Liver (tissue), 9 donors: ENCODE data around the gene ACOXL. TPM values are rescaled to one million over a fixed set of nuclear protein-coding genes. Genes with fewer than 3 reads are reported as not detected.

ENCODE experiments used
- DNase-seq: peaks from one replicate; pipeline ENCODE4 v3.0.0-alpha.2; 2017; ENCODE audit warnings: low spot score
- H3K27ac ChIP-seq, 2 donors: one replicate each; pipeline ENCODE4 v1.7.0; 2013; ENCODE audit warnings: inconsistent platforms in 2 of 2, low read length in 2 of 2, control low read depth in 1 of 2, low read depth in 1 of 2, mild to moderate bottlenecking in 1 of 2
- H3K27me3 ChIP-seq, 4 donors: one replicate each; pipeline versions ENCODE4 v1.6.1 to v1.7.0; 2013; ENCODE audit warnings: low read length in 3 of 4, inconsistent platforms in 1 of 4, mild to moderate bottlenecking in 1 of 4, moderate library complexity in 1 of 4; ENCODE audit not compliant: control insufficient read depth in 4 of 4, insufficient read depth in 4 of 4
- H3K36me3 ChIP-seq, 4 donors: one replicate each; pipeline versions ENCODE4 v1.6.1 to v1.7.0; 2013; ENCODE audit warnings: low read length in 3 of 4, mild to moderate bottlenecking in 3 of 4, low read depth in 1 of 4, moderate library complexity in 1 of 4; ENCODE audit not compliant: control insufficient read depth in 4 of 4, insufficient read depth in 3 of 4
- H3K4me1 ChIP-seq, 4 donors: one replicate each; pipeline versions ENCODE4 v1.6.1 to v1.7.0; 2013; ENCODE audit warnings: low read length in 3 of 4, mild to moderate bottlenecking in 3 of 4, moderate library complexity in 1 of 4; ENCODE audit not compliant: control insufficient read depth in 4 of 4, insufficient read depth in 4 of 4
- H3K4me3 ChIP-seq, 3 donors: one replicate each; pipeline versions ENCODE4 v1.6.1 to v1.7.0; 2013; ENCODE audit warnings: low read length in 3 of 3, control low read depth in 1 of 3, low read depth in 1 of 3, mild to moderate bottlenecking in 1 of 3
- H3K9ac ChIP-seq, 2 donors: one replicate each; pipeline ENCODE4 v1.7.0; 2013; ENCODE audit warnings: low read length in 2 of 2, mild to moderate bottlenecking in 2 of 2, moderate library complexity in 2 of 2, control low read depth in 1 of 2, low read depth in 1 of 2
- H3K9me3 ChIP-seq, 4 donors: one replicate each; pipeline versions ENCODE4 v1.6.1 to v1.7.0; 2013; ENCODE audit warnings: low read length in 3 of 4; ENCODE audit not compliant: control insufficient read depth in 4 of 4
- EGR1 ChIP-seq, 2 donors: IDR thresholded peaks; 2 replicates each; pipeline ENCODE4 v1.6.1; 2016 to 2018; ENCODE audit warnings: antibody characterized with exemption in 2 of 2, low read depth in 2 of 2
- FOXA1 ChIP-seq: IDR thresholded peaks from 2 replicates; pipeline ENCODE4 v1.6.1; 2016; ENCODE audit warnings: antibody characterized with exemption
- FOXA2 ChIP-seq: IDR thresholded peaks from 2 replicates; pipeline ENCODE4 v1.6.1; 2016; ENCODE audit warnings: antibody characterized with exemption
- HNF4A ChIP-seq, 2 donors: conservative IDR thresholded peaks; 2 replicates each; pipeline ENCODE4 v1.6.1; 2016; ENCODE audit warnings: antibody characterized with exemption in 2 of 2, mild to moderate bottlenecking in 2 of 2
- HNF4G ChIP-seq: IDR thresholded peaks from 2 replicates; pipeline ENCODE4 v1.6.1; 2016; ENCODE audit warnings: antibody characterized with exemption
- JUND ChIP-seq, 2 donors: IDR thresholded peaks; 2 replicates each; pipeline ENCODE4 v1.6.1; 2016; ENCODE audit warnings: antibody characterized with exemption in 2 of 2
- NR2F2 ChIP-seq: IDR thresholded peaks from 2 replicates; pipeline ENCODE4 v1.6.1; 2016; ENCODE audit warnings: antibody characterized with exemption
- RAD21 ChIP-seq, 2 donors: IDR thresholded peaks; 2 replicates each; pipeline ENCODE4 v1.6.1; 2016; ENCODE audit warnings: antibody characterized with exemption in 2 of 2, mild to moderate bottlenecking in 2 of 2
- RXRA ChIP-seq, 2 donors: IDR thresholded peaks; 2 replicates each; pipeline ENCODE4 v1.6.1; 2017 to 2018; ENCODE audit warnings: antibody characterized with exemption in 2 of 2, mild to moderate bottlenecking in 1 of 2
- SP1 ChIP-seq: IDR thresholded peaks from 2 replicates; pipeline ENCODE4 v1.6.1; 2018; ENCODE audit warnings: antibody characterized with exemption, mild to moderate bottlenecking
- YY1 ChIP-seq: IDR thresholded peaks from 2 replicates; pipeline ENCODE4 v1.6.1; 2016; ENCODE audit warnings: antibody characterized with exemption, mild to moderate bottlenecking
- WGBS: extraction: QIAGEN DNeasy Blood & Tissue Kit; methylation state at CpG from one replicate; pipeline ENCODE4 v1.1.7; 2013; 5-methylcytosine and 5-hydroxymethylcytosine counted together
- polyA plus RNA-seq, 2 donors: library from polyadenylated mRNA; stranded (reverse) in 1 of 2; unstranded in 1 of 2; fragments of 200-250 nt in 1 of 2; fragments of >200 nt in 1 of 2; fragmentation: Nextera tagmentation in 1 of 2; extraction: Ambion mirVana in 1 of 2; gene quantifications; one replicate each; pipeline versions ENCODE4 v1.2.1 to v1.2.3, GENCODE V29; 2013 to 2015
- total RNA-seq, 2 donors: library from RNA; depleted of rRNA; stranded (reverse); fragments of >200 nt; gene quantifications; one replicate each; pipeline ENCODE4 v1.2.3, GENCODE V29; 2014
- TF ChIP-seq, protein P1 (sequence below): fragments of 150-350 bp; IDR thresholded peaks from 2 replicates; pipeline ENCODE4 v1.5.1; 2017; ENCODE audit warnings: improper control_type of control experiment, low read depth, low read length; ENCODE audit not compliant: missing input control
- TF ChIP-seq, protein P2 (sequence below): IDR thresholded peaks from 2 replicates; pipeline ENCODE4 v1.6.1; 2016; ENCODE audit warnings: antibody characterized with exemption
- TF ChIP-seq, protein P3 (sequence below): IDR thresholded peaks from 2 replicates; pipeline ENCODE4 v1.6.1; 2016; ENCODE audit warnings: antibody characterized with exemption
- donor health status: healthy.
- donor health status: healthy.
- donor health status: healthy.
- donor health status: healthy.
- donor health status: healthy.

The ACOXL gene
- total and polyA plus RNA-seq, 4 donors = 0.07 TPM; not detected in 3

DNA sequence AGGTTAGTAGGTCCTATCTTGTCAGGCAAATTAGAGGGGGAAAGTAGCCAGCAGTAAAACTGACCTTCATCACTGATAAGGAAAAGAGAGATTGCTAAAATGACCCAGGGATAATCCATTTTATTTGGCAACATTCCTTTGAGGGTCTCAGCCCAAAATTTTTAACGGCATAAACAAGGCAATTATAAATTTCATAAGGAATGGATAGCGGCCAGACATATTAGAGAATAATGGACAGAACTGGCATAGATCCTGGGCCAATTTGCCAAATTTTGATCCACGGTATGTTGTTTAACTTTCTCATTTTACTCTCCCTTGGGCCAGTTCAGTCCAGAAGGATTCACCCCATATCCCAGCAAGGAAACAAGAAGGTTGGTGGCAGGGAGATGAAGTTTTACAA is 217.9 kb downstream of the ACOXL start:
- no peak for DNase-seq
- 72% methylated on average over 3 of the region's 3 CpGs for WGBS
- TF ChIP-seq RXRA (IDR thresholded peaks at IDR 0.05) (no peak), HNF4G (no peak)
- TF ChIP-seq, protein P1, sequence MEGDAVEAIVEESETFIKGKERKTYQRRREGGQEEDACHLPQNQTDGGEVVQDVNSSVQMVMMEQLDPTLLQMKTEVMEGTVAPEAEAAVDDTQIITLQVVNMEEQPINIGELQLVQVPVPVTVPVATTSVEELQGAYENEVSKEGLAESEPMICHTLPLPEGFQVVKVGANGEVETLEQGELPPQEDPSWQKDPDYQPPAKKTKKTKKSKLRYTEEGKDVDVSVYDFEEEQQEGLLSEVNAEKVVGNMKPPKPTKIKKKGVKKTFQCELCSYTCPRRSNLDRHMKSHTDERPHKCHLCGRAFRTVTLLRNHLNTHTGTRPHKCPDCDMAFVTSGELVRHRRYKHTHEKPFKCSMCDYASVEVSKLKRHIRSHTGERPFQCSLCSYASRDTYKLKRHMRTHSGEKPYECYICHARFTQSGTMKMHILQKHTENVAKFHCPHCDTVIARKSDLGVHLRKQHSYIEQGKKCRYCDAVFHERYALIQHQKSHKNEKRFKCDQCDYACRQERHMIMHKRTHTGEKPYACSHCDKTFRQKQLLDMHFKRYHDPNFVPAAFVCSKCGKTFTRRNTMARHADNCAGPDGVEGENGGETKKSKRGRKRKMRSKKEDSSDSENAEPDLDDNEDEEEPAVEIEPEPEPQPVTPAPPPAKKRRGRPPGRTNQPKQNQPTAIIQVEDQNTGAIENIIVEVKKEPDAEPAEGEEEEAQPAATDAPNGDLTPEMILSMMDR = no peak
- TF ChIP-seq, protein P2, sequence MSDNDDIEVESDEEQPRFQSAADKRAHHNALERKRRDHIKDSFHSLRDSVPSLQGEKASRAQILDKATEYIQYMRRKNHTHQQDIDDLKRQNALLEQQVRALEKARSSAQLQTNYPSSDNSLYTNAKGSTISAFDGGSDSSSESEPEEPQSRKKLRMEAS = no peak
- Histone ChIP-seq H3K36me3 (no peaks in the 10 kb centered on the region), H3K9me3 (peaks cover 0 to 1% (median 0%) of the 10 kb centered on the region in 4 donors), H3K4me1 (peaks cover 0 to 1% (median 0%) of the 10 kb centered on the region in 4 donors), H3K27me3 (no peaks in the 10 kb centered on the region), H3K9ac (no peak overlapping the region), H3K4me3 (no peak overlapping the region), H3K27ac (no peak overlapping the region)

DNA sequence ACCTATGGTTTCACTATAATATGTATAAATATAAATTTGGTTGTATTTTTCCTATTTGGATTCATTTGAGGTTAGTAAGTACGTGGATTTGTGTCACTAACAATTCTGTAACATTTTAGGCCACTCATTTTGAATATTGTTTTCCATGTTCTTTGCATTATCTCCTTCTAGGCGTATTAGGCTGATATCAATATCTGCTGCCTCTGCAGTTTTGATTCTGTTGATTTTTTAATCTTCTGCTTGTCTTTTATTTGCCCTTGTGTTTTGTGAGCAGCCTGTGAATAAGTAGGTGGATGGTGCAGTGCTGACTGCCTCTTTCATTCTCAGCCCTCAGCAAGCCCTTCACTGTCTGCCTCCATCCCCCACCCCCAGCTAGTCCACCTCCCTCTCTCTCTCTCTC is 222.7 kb downstream of the ACOXL start:
- no peak overlapping the region for H3K4me3 ChIP-seq
- no peak for DNase-seq
- no peak overlapping the region for H3K27ac ChIP-seq
- no peaks in the 10 kb centered on the region for H3K27me3 ChIP-seq
- TF ChIP-seq JUND (IDR thresholded peaks at IDR 0.05) = no peak
- H3K4me1 ChIP-seq = no peaks in the 10 kb centered on the region
- H3K9ac ChIP-seq = no peak overlapping the region
- H3K36me3 ChIP-seq = no peaks in the 10 kb centered on the region
- no peaks in the 10 kb centered on the region for H3K9me3 ChIP-seq
- 46% methylated on average over 2 of the region's 2 CpGs for WGBS

DNA sequence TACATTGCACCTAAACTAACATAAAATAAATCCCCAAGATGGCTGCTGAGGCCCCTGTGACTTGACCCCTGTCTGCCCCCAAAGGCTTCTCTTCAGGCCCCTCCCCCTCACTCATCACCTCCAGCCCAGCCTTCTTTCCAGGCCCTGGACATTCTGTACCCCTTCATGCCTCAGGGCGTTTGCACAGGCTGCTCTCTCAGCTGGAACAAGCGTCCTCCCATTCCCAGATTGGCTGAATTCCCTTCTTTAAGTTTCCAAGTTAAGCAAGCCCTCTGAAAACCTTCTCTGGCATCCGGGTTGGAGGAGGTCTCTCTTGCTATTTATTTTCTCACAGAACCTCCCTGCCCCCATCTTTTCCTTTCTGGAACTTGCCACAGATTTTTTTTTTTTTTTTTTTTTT is 223.2 kb downstream of the ACOXL start:
- no peaks in the 10 kb centered on the region for H3K36me3 ChIP-seq
- no peak overlapping the region for H3K9ac ChIP-seq
- H3K9me3 ChIP-seq = no peaks in the 10 kb centered on the region
- H3K4me3 ChIP-seq = no peak overlapping the region
- no peaks in the 10 kb centered on the region for H3K27me3 ChIP-seq
- no peak overlapping the region for H3K27ac ChIP-seq
- no peak for TF ChIP-seq NR2F2
- no peak for TF ChIP-seq JUND (IDR thresholded peaks at IDR 0.05)
- TF ChIP-seq, protein P2 = no peak
- TF ChIP-seq, protein P3, sequence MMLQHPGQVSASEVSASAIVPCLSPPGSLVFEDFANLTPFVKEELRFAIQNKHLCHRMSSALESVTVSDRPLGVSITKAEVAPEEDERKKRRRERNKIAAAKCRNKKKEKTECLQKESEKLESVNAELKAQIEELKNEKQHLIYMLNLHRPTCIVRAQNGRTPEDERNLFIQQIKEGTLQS = no peak
- no peak for TF ChIP-seq HNF4A (conservative IDR thresholded peaks at IDR 0.05)
- WGBS = 68% methylated on average over 3 of the region's 3 CpGs
- DNase-seq = no peak
- no peaks in the 10 kb centered on the region for H3K4me1 ChIP-seq

DNA sequence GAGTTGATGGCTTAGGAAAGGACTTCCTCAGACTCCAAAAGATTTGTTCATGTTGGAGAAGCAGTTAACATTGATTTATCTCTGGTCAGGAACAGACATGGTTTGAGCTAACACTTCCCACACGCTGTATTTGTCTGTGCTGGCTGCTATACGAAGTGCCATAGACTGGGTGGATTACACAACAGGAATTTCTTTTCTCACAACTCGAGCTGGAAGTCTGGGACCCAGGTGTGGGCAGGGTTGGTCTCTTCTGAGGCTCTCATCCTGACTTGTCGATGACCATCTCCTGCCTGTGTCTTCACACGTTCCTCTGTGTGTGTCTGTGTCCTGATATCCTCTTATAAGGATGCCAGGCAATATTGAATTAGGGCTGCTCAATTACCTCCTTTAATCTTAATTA is 224.9 kb downstream of the ACOXL start:
- Histone ChIP-seq H3K4me3 (no peak overlapping the region), H3K9me3 (no peaks in the 10 kb centered on the region), H3K4me1 (no peaks in the 10 kb centered on the region), H3K36me3 (no peaks in the 10 kb centered on the region), H3K27me3 (no peaks in the 10 kb centered on the region), H3K27ac (no peak overlapping the region), H3K9ac (no peak overlapping the region)
- 74% methylated on average over 5 of the region's 5 CpGs for WGBS
- DNase-seq = no peak
- TF ChIP-seq SP1 = no peak
- TF ChIP-seq HNF4A (conservative IDR thresholded peaks at IDR 0.05) = no peak
- TF ChIP-seq EGR1 (IDR thresholded peaks at IDR 0.05; ENCODE audit: low read depth in 2 of 2) = no peak
- TF ChIP-seq JUND (IDR thresholded peaks at IDR 0.05) = no peak
- TF ChIP-seq, protein P1 = no peak
- TF ChIP-seq, protein P3 = no peak
- no peak for TF ChIP-seq HNF4G
- no peak for TF ChIP-seq YY1
- no peak for TF ChIP-seq FOXA1
- TF ChIP-seq RAD21 (IDR thresholded peaks at IDR 0.05) = no peak
- TF ChIP-seq, protein P2 = no peak
- no peak for TF ChIP-seq FOXA2
